ENCODE measurements around the gene CEP112.
"Not testable (repeated sequence)": the region's sequence is repeated elsewhere in the genome, so short reads cannot be mapped to it uniquely, and the experiment has no call there.

Gene CEP112

GRCh38 chr17:65865715-65866425 is 326.1 kb downstream of the CEP112 start:
- DNase-seq = no peak

GRCh38 chr17:65864394-65864793 is 327.5 kb downstream of the CEP112 start:
- DNase-seq = no peak

GRCh38 chr17:65857718-65858117 is 334.2 kb downstream of the CEP112 start:
- DNase-seq = no peak

- no peak for DNase-seq
These were observed 335.1 kb downstream of the CEP112 start for GRCh38 chr17:65856865-65857264.

GRCh38 chr17:65855675-65856074 is 336.3 kb downstream of the CEP112 start:
- no peak for DNase-seq

- no peak for DNase-seq
These were observed 336.7 kb downstream of the CEP112 start for GRCh38 chr17:65855245-65855644.

GRCh38 chr17:65853816-65854215 is 338.1 kb downstream of the CEP112 start:
- DNase-seq = no peak

- no peak for DNase-seq
These were observed 339.0 kb downstream of the CEP112 start for GRCh38 chr17:65852911-65853310.

- no peak for DNase-seq
These were observed 339.8 kb downstream of the CEP112 start for GRCh38 chr17:65851965-65852736.

GRCh38 chr17:65850486-65850885 is 341.4 kb downstream of the CEP112 start:
- DNase-seq = no peak

GRCh38 chr17:65848751-65849150 is 343.2 kb downstream of the CEP112 start:
- DNase-seq = no peak

- DNase-seq = no peak
These were observed 350.8 kb downstream of the CEP112 start for GRCh38 chr17:65841089-65841488.

- DNase-seq = not testable (repeated sequence)
These were observed 354.7 kb downstream of the CEP112 start for GRCh38 chr17:65837232-65837631.

GRCh38 chr17:65833214-65833613 is 358.7 kb downstream of the CEP112 start:
- DNase-seq = no peak

- no peak for DNase-seq
These were observed 361.6 kb downstream of the CEP112 start for GRCh38 chr17:65830356-65830755.

GRCh38 chr17:65826577-65826976 is 365.4 kb downstream of the CEP112 start:
- DNase-seq = not testable (repeated sequence)

- DNase-seq = no peak
These were observed 367.0 kb downstream of the CEP112 start for GRCh38 chr17:65824901-65825300.

GRCh38 chr17:65823713-65824112 is 368.2 kb downstream of the CEP112 start:
- no peak for DNase-seq

GRCh38 chr17:65820811-65821210 is 371.1 kb downstream of the CEP112 start:
- no peak for DNase-seq

- DNase-seq = no peak
These were observed 371.6 kb downstream of the CEP112 start for GRCh38 chr17:65820306-65820705.

GRCh38 chr17:65819810-65820209 is 372.1 kb downstream of the CEP112 start:
- DNase-seq = no peak

- DNase-seq = no peak
These were observed 374.0 kb downstream of the CEP112 start for GRCh38 chr17:65817951-65818350.

GRCh38 chr17:65814418-65814817 is 377.5 kb downstream of the CEP112 start:
- DNase-seq = no peak

- no peak for DNase-seq
These were observed 378.6 kb downstream of the CEP112 start for GRCh38 chr17:65813306-65813705.

All from NCI-H1694 (cell line).